Cardiac muscle cell (in vitro differentiated cells and primary cell): ENCODE results near the gene SUDS3. TPM values are rescaled to one million over a fixed set of nuclear protein-coding genes. Genes with fewer than 3 reads are reported as not detected.

Source experiments
- DNase-seq, 2 donors: peaks; one replicate each; pipeline versions ENCODE4 v3.0.0 to v3.0.0-alpha.2; 2010 to 2017; ENCODE audit warnings: low read depth in 1 of 2, low spot score in 1 of 2
- H3K27ac ChIP-seq: fragments of 200-600 bp; sonication (generic); 2 replicates; pipeline ENCODE4 v1.5.1; 2016
- H3K27me3 ChIP-seq: fragments of 200-600 bp; sonication (generic); 2 replicates; pipeline ENCODE4 v1.6.0; 2016; ENCODE audit warnings: control low read depth
- H3K36me3 ChIP-seq: fragments of 200-600 bp; sonication (generic); 2 replicates; pipeline ENCODE4 v1.5.1; 2016; ENCODE audit warnings: control low read depth
- H3K4me1 ChIP-seq: fragments of 200-600 bp; sonication (generic); 2 replicates; pipeline ENCODE4 v1.8.1; 2017; ENCODE audit warnings: low read depth, mild to moderate bottlenecking, mixed run types
- H3K4me3 ChIP-seq: fragments of 200-600 bp; sonication (generic); 2 replicates; pipeline ENCODE4 v1.5.1; 2016; ENCODE audit warnings: mild to moderate bottlenecking
- H3K9me3 ChIP-seq: fragments of 200-600 bp; sonication (generic); 2 replicates; pipeline ENCODE4 v1.5.1; 2017; ENCODE audit warnings: low read depth, mild to moderate bottlenecking, control low read depth
- CTCF ChIP-seq: IDR thresholded peaks from 2 replicates; pipeline ENCODE4 v1.5.1; 2012; ENCODE audit warnings: low read depth, mild to moderate bottlenecking, low read length
- polyA plus RNA-seq: library from polyadenylated mRNA; unstranded; fragments of >200 nt; fragmentation: Nextera tagmentation; extraction: Ambion mirVana; gene quantifications from 2 replicates; pipeline ENCODE4 v1.2.1, GENCODE V29; 2016
- total RNA-seq: library from RNA; depleted of rRNA; stranded (reverse); fragments of >200 nt; gene quantifications from 2 replicates; pipeline ENCODE4 v1.2.3, GENCODE V29; 2016

SUDS3 gene
- total and polyA plus RNA-seq, 2 experiments from 2014 or later, result 33.8 to 44.7 TPM

GRCh38 chr12:118429688-118430383 lies 53.5 kb downstream of the SUDS3 start:
- Histone ChIP-seq H3K4me1 (peaks cover 4% of the 10 kb centered on the region), H3K36me3 (no peaks in the 10 kb centered on the region), H3K27me3 (no peaks in the 10 kb centered on the region), H3K4me3 (no peak overlapping the region), H3K27ac (no peak overlapping the region), H3K9me3 (no peaks in the 10 kb centered on the region)
- DNase-seq, result no peak
- TF ChIP-seq CTCF, result no peak

- no peaks in the 10 kb centered on the region for H3K9me3 ChIP-seq
- DNase-seq, result no peak
- no peaks in the 10 kb centered on the region for H3K36me3 ChIP-seq
- no peak overlapping the region for H3K27ac ChIP-seq
- no peak overlapping the region for H3K4me3 ChIP-seq
- TF ChIP-seq CTCF, result no peak
- no peaks in the 10 kb centered on the region for H3K27me3 ChIP-seq
- H3K4me1 ChIP-seq, result peaks cover 4% of the 10 kb centered on the region
Observed at GRCh38 chr12:118430516-118430915, 54.2 kb downstream of the SUDS3 start.

GRCh38 chr12:118432812-118433545 lies 56.6 kb downstream of the SUDS3 start:
- no peak overlapping the region for H3K4me3 ChIP-seq
- DNase-seq, result no peak
- H3K27me3 ChIP-seq, result no peaks in the 10 kb centered on the region
- H3K36me3 ChIP-seq, result no peaks in the 10 kb centered on the region
- H3K27ac ChIP-seq, result no peak overlapping the region
- H3K4me1 ChIP-seq, result peaks cover 10% of the 10 kb centered on the region
- no peak for TF ChIP-seq CTCF
- H3K9me3 ChIP-seq, result no peaks in the 10 kb centered on the region

GRCh38 chr12:118436002-118436730 lies 59.8 kb downstream of the SUDS3 start:
- no peak for TF ChIP-seq CTCF
- DNase-seq, result peak in 1 of 2 donors; percentile 54

GRCh38 chr12:118436986-118437385 lies 60.6 kb downstream of the SUDS3 start:
- Histone ChIP-seq H3K27me3 (no peaks in the 10 kb centered on the region), H3K36me3 (no peaks in the 10 kb centered on the region), H3K9me3 (no peaks in the 10 kb centered on the region), H3K4me3 (no peak overlapping the region), H3K4me1 (peaks cover 6% of the 10 kb centered on the region), H3K27ac (no peak overlapping the region)
- TF ChIP-seq CTCF, result no peak
- no peak for DNase-seq

More at GRCh38 chr12:118436002-118436730, 59.8 kb downstream of the SUDS3 start:
- Histone ChIP-seq H3K4me1 (peaks cover 6% of the 10 kb centered on the region), H3K27ac (no peak overlapping the region), H3K36me3 (no peaks in the 10 kb centered on the region), H3K4me3 (no peak overlapping the region), H3K27me3 (no peaks in the 10 kb centered on the region), H3K9me3 (no peaks in the 10 kb centered on the region)
